Hippocampal formation (tissue), 2 donors: Measurements from ENCODE around the gene S100A10.

Source experiments
- DNase-seq, 2 donors: peaks; one replicate each; lab custom pipeline; 2025; lab: John Stamatoyannopoulos, UW

Gene S100A10

DNA sequence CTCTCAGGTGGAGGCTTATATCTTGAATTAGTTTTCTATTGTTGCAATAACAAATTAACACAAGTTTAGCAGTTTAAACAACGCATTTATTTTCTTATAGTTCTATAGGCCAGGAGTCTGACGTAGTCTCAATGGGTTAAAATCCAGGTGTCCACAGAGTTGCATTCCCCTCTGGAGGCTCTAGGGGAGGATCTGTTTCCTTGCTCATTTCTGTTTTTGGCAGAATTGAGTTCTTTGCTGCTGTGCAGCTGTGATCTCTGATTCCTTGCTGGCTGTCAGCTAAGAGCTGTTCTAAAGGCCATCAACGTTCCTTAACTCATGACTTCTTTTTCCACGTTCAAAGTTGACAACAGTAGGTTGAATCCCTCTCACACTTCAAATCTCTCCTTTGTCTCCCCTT is 31.8 kb downstream of the S100A10 start:
- no peak for DNase-seq

DNA sequence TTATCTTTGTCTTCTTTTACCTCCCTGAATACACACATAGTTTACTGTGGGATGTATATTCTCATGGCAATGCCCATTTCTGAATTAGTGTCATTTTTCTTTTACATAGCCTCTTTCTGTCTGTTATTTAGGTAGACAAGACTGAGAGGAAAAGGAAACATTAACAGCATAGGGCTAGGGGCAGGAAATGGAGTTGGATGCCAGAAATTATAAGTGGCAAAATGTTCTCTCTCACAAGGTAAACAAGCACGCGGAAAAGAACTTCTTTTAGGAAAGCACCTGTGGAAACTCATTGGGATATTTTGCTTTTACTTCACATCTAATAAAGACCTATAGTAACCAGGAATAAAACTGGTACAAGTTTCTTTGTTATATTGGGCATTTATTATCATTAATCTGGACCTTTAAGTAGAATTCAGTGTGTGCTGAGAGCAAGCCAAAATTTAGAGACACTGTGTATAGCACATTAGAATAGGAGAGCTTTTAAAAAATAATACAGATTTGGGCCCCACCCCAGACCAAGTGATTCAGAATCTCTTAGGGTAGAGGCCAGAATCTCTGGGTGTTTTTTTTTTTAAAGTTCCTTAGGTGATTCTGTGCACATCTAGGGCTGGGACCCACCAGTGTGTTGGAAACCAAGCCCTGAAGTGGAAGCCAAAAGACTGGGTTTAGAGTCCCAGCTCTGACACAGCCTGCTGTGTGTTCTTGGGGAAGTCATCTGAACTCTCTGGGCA is 32.7 kb downstream of the S100A10 start:
- DNase-seq = no peak

DNA sequence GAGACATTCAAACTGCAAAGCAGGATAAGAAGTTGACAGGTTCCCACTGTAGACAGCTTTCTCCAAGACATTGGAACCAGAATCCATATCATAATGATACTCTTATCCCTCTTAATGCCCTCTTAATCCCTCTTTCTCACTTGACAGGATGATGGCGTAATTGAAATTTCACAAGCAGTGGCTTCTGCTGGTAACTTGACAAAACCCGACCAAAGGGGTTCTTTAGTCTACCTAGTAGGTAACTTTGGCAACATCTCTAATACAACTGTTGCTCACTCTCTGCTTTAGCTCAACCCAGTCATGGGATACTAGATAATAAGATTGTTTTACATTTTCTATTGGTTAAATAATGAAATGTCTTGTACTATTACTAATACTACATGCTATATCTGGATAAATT is 34.7 kb downstream of the S100A10 start:
- no peak for DNase-seq

DNA sequence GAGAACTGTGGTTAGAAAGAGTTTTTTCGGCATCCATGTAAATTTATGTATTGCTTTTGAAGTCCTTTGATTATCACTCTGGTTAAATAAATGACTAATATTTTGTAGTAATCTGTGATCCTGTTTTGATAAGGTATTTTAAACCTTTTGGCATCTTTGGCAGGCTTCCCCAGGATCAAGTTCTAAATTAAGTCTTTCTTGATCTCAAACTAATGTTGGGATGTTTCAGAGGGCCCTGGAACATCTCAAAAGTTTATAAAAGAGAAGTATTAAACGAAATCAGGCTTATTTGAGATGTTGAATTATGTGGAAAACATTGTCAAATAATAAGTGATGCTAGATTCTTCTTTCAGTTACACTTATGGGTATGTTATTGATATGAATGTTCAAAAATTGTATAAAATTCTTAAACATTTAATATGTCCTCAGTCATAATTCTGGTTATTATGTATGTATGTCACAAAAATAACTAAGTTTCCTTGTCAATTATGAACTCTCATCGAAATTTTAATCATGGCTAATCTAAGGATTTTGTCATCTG is 36.6 kb downstream of the S100A10 start:
- no peak for DNase-seq

DNA sequence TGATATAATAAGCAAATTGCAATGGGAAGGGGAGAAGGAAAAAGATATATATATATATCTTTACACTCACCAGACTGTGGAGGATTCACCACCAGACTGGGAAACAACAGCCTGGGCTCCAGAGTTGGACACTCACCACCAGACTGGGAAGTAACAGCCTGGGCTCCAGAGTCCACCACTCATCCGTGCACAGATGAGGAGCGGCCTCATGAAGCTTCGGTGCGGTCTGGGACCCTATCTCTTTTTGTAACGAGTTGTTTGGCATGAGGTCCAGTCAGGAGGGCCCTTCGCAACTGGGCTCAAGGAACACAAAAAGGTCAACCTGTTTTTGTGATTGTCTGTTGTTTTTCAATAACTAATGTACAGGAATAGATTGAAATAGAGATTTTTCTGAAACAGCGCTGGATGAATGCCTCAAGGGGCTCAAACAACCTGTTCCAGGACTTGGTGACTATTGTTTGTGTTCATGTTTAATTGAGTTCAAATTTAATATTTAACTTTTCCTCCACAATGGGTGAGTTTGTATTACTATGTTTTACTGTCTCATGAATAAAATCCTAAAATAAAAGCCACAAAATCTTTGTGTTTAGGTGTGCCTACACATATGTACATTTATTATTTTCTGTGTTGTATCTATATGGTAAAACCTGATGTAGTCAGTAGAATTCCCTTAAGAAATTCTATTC is 40.1 kb downstream of the S100A10 start:
- DNase-seq = no peak

DNA sequence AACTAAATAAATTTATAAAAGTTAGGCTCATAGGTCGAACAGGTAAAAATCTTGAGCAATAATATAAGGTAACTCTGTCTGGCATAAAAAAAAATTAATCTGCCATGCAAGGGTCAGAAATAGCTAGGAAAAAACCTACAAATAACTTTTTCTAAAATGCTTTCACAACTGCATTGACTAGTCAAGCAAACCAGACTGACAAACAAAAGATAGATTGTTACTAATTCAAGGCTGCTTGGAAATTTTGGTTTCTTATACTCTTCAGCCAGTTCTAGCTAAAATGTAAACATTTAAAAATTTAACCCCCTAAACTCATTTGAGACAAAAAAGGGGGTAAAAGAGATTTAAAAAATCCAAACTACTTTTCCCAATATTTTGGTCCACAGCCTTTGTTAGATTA is 40.8 kb downstream of the S100A10 start:
- no peak for DNase-seq

DNA sequence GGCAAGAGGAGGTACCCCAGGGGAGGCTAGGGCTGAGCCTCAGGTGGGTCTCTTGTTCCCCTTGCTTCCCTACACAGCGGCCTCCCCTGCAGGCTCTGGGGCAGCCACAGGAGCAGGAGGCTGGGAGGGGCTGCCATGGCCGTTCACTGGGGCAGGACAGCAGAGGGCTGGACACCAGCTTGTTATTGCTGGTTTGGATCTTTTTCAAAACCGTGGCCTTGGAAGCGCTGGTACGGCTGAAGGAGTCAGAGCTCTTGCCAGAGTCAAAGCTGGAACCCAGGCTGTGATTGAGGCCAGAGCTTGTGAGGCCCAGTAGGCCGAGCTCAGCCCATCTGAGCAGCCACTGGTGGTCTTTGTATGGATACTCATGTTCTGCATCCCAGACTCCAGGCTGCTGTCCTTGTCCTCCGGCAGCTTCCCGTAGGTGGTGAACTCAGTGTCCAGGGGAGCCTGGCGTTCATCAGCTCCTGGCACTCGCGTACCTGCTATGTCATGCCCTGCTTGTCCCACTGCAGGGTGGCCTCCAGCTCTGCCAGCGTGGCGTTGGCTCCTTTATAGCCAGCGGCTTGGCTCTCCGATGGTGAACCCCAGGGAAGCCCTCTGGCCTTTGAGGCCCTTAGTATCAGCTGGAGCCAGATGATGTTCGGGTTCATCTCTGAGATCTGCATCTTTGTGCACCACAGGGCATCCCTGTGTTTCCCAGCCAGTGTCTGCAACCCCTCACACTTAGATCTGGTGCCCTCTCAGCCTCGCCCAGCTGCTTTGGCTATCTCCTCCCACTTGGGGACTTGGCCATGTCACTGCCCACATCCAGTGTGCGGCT is 44.1 kb downstream of the S100A10 start:
- no peak for DNase-seq

DNA sequence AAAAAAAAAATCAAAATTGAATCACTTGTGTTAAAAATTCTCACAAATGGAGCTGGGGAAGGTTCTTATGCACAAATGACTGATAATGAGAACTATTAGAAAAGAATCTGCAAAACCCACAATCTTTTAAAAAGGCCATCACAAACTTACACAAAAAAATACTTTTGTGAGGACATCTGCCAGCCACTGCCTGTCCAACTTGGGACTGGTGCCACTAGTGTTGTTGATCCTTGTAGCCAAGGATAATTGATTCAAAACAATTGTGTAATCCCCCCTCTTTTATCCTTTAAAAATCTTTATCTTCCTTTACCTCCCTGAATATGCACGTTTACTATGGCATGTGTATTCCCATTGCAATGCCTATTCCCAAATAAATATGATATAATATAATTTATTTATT is 45.2 kb downstream of the S100A10 start:
- no peak for DNase-seq

DNA sequence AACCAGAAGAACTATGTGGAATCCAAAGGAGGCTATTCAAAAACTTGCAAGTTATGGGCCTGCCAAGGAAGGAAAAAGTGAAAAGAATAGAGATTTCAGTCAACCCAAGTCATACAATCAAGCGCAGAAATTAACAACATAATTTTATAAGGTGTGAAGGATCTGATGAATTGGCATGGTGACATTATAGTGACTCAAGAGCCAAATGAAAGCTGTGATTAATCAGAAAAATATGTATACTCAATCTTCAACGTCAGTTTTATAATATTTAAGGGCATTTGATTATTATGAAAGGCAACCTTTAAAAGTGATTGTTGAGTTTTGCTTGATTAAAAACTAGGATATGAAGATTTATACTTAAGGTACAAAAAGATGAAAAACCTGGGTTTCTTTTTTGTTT is 46.5 kb downstream of the S100A10 start:
- no peak for DNase-seq

DNA sequence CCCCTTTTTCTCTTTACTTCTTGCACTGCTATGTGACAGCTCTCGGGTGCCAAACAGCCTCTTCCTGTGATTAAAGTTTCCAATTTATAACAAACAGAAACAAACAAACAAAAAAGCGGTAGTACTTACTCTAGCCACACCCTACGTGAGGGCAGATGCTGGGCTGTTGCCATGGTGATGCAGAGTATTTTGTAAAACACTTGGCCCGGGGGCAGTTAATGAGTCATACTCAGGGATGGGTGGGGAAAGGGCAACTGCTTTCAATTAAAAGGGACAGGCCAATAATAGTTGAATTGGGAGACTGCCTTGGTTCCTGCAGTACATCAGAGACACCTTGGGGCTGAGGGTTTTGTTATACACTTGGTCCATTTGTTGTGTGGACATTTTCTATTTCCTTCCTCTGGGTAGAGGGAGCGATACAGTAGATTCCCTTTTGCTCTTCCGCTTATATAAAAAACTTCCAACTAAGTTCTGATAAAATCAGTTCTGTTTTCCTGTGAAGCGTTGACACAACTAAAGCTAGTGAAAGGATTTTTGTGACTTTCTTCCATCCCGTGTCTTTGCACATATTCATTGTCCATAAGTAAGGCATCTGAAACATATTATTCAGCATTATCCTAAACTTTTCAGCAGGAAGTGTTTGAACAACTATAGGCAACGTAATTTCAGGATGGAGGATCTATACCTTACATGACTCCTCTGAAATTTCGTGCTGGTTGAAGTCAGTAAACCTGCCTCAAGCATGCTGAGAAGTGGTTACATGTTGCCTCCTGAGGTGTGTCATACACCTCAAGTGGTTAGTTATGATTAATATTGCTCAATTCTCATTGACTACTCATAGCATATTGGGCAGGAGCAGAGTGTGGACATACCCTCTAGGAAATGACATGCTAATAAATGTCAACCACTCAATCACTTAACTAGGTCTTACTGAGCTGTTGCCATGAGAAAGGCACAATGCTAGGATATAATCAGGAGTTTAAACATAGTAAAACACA is 47.6 kb downstream of the S100A10 start:
- DNase-seq = no peak

DNA sequence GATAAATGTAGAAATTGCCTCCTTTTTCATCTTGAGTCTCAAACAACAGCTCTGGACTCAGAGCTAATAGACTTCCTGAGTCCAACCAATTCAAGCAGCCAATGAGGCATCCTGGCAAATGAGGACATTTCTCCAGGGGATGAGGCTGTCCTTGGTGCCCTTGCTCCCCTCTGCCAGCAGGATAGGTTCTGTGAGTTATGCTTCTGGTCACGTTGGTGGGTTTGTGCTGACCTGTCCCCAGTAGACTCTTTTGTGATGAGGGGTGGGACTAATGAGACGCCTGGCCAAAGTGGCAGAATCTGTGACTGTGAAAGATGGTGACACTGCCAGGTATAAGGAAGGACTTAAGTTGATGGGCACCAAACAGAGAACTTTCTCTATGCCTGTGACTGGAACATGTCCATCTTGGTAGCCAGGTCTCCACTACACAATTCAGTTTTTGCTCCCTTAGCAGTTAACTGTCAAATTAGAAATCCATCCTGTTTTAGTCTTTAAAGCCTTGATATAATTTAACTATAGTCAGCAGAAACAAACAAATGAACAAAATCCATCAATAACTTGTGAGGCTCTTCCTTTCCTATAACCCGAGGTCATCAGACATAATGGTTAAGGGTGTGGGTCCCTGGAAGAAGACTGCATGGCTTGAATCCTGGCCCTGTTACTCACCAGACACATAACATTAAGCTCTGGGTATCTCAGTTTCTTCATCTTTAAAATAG is 48.6 kb downstream of the S100A10 start:
- no peak for DNase-seq

DNA sequence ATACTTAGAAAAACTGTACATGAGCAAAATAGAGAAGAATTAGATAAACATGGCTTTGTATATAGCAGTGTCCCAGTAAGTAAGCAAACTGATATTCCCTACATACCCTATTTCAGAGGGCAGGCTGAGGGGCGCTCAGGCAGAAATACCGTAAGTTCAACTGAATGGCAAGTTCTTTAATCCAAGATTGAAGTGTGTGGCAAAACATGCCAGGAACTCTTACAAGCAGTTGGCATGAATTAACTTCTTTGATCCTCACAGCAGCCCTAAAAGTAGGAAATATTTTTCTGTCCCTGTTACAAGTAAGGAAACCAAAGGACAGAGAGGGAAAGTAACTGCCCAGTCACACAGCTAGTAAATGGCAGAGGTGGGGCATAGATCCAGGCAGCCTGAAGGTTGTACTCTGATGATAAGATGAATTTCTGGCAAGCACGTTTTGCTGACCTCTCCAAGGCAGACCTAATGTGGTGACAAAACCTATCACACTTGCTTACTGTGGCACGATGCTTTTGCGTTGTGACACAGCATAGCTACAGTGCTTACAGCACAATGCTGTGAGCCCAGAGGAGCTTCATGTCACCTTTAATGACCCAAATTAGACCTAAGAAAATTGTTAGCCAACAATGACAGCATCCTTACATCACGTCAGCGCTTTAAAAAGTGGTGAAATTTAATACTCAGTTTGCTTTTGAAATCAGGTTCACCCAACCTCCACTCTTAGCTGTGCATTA is 49.4 kb downstream of the S100A10 start:
- no peak for DNase-seq

DNA sequence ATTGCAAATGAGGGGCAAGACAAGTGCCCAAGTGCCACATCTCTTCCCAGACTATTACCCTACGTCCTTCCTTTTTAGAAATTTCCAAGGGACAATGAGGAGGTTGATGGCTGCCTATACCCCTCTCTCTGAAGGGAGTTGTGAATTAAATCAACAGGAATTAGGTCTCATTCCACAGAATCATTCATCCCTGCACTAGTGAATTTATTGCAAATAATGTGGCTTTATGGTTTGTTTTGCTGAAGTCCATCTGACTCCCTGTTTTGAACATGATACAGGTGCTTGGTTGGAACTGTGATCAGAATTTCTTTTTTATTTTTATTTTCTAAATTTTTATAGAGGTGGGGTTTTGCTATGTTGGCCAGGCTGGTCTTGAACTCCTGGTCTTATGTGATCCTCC is 50.1 kb downstream of the S100A10 start:
- DNase-seq = no peak

DNA sequence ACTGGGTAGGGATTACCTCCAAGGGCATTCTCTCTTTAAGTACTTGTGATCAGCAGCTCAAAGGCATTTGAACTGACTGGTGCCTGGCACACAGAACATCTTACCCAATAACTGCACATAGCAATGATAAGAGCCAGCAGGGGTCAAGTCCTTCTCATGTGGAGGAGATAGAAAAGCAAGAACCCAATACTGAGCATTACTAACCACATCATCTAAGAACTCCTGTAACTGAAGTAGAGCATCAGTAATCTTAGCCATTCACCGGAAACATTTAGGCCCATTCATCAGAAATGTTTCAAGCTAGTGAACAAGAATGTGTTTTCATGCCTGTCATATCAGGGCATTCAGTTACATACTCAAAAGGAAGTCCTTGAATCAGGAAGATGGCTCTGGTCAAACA is 50.8 kb downstream of the S100A10 start:
- DNase-seq = no peak

DNA sequence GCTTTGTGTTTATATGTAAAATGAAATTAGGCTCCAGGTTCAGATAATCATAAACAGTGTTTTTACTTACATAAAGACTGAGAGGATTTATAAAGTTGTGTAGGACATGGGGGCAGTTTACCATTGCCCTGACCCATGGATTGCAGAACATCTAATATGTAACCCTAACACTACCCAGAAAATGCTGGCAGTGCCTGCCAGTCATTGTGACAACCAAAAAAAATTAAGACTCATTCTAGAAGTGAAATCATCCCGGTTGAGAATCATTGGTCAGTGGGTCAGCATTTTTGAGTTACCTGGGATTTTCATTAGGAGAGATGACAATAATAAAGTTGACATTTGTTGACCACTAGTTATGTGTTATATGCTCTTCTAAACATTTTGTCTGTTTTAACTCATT is 53.1 kb downstream of the S100A10 start:
- no peak for DNase-seq

DNA sequence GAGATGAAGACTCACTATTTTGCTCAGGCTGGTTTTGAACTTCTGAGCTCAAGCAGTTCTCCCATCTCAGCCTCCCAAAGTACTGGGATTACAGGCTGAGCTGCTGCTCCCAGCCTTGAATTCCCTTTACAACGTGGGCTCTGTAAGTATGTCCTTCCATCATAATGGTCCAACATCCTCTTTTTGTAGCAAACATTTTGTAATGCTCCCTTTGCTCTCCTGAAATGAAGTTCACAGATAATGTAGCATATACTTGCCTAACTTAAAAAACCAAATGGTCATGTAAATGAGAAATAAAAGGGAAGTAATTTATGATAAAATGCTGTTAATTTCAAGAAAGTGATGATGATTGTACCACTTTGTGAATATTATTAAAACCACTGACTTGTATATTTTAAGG is 53.9 kb downstream of the S100A10 start:
- no peak for DNase-seq

DNA sequence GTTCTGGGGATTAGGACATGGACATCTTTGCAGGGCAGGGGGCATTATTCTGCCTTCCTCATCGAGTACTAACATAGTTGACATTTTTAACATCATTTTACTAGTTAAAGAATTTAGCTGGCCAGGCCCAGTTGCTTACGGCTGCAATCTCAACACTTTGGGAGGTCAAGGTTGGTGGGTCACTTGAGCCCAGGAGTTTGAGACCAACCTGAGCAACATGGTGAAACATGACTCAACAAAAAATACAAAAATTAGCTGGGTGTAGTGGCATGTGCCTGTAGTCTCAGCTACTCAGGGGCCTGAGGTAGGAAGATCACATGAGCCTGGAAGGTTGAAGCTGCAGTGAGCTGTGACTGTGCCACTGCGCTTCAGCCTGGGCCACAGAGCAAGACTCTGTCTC is 54.5 kb downstream of the S100A10 start:
- no peak for DNase-seq

DNA sequence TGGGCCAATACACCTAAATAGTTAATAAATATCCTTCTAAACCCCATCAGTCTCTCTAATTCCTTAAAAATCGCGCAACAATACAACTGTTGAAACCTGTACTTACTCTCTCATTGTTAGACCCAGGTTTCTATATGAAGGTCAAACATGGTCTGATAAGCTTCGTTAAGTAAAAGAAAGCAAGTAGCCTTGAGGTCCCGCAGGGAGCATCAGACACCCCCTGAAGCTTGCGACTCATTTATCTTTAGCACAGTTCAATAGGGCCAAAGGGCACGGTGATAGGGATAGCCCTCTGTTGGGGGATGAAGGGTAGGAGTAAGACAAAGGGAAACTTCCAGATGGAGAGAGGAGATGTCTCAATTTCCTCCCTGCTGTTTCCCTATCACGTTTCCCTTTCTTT is 57.0 kb downstream of the S100A10 start:
- DNase-seq = no peak

DNA sequence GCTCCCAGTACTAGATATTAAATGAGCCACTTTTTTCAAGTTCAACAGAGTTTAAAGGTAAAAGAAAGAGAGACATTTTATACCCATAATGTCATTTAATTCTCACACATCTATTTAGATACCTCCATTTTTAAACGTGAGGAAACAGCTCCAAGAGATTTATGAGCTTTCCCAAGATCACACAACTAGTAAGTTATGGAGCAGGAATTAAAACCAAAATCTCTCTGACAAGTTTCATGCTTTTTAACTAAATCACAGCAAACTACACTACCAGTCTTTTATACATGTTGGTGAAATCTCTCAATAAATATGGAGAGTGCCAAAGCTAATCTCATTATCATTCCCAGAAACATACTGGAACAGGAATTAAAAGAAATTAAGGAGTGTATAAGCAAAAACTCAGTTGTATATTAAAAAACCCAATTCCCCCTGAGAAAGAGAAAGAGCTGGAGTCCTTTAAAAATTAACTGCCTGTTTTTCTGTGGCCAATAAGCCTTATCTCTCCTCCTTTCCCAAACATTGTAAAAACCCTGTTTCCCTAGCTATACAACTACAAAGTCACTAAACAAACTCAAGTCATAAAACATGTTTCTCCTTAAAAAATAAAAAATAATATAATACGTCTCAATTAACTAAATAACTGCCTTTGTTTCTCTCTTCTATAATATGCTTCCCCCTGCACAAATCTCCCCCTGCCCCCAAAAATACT is 57.6 kb downstream of the S100A10 start:
- no peak for DNase-seq
